ENCODE measurements around the gene MCC.

The MCC gene

GRCh38 chr5:113390224-113390623 is 98.0 kb downstream of the MCC start:
- H3K27me3 ChIP-seq (replicated peaks; ENCODE audit: control insufficient read depth, insufficient read depth, low read length): no peaks in the 10 kb centered on the region
- H3K4me3 ChIP-seq (replicated peaks; ENCODE audit: low read depth, low read length): no peak overlapping the region
- no peak for TF ChIP-seq CTCF (IDR thresholded peaks at IDR 0.05; ENCODE audit: insufficient read depth, low read length, poor library complexity, severe bottlenecking)

GRCh38 chr5:113389116-113389515 is 99.1 kb downstream of the MCC start:
- Histone ChIP-seq H3K36me3 (ENCODE audit: control insufficient read depth, insufficient read depth, low read length) (no peaks in the 10 kb centered on the region), H3K27me3 (replicated peaks; ENCODE audit: control insufficient read depth, insufficient read depth, low read length) (no peaks in the 10 kb centered on the region), H3K4me3 (replicated peaks; ENCODE audit: low read depth, low read length) (no peak overlapping the region)
- no peak for TF ChIP-seq CTCF (IDR thresholded peaks at IDR 0.05; ENCODE audit: insufficient read depth, low read length, poor library complexity, severe bottlenecking)
- DNase-seq (ENCODE audit: extremely low read depth, insufficient read length): no peak

More at GRCh38 chr5:113390224-113390623, 98.0 kb downstream of the MCC start:
- no peak for DNase-seq (ENCODE audit: extremely low read depth, insufficient read length)
- no peaks in the 10 kb centered on the region for H3K36me3 ChIP-seq (ENCODE audit: control insufficient read depth, insufficient read depth, low read length)

GRCh38 chr5:113387844-113388243 is 100.4 kb downstream of the MCC start:
- H3K4me3 ChIP-seq (replicated peaks; ENCODE audit: low read depth, low read length): no peak overlapping the region
- TF ChIP-seq CTCF (IDR thresholded peaks at IDR 0.05; ENCODE audit: insufficient read depth, low read length, poor library complexity, severe bottlenecking): no peak

GRCh38 chr5:113384782-113385285 is 103.4 kb downstream of the MCC start:
- no peak overlapping the region for H3K4me3 ChIP-seq (replicated peaks; ENCODE audit: low read depth, low read length)
- no peak for DNase-seq (ENCODE audit: extremely low read depth, insufficient read length)
- H3K27me3 ChIP-seq (replicated peaks; ENCODE audit: control insufficient read depth, insufficient read depth, low read length): no peaks in the 10 kb centered on the region
- TF ChIP-seq CTCF (IDR thresholded peaks at IDR 0.05; ENCODE audit: insufficient read depth, low read length, poor library complexity, severe bottlenecking): no peak
- H3K36me3 ChIP-seq (ENCODE audit: control insufficient read depth, insufficient read depth, low read length): no peaks in the 10 kb centered on the region

More at GRCh38 chr5:113387844-113388243, 100.4 kb downstream of the MCC start:
- Histone ChIP-seq H3K36me3 (ENCODE audit: control insufficient read depth, insufficient read depth, low read length) (no peaks in the 10 kb centered on the region), H3K27me3 (replicated peaks; ENCODE audit: control insufficient read depth, insufficient read depth, low read length) (no peaks in the 10 kb centered on the region)
- no peak for DNase-seq (ENCODE audit: extremely low read depth, insufficient read length)

- TF ChIP-seq CTCF (IDR thresholded peaks at IDR 0.05; ENCODE audit: insufficient read depth, low read length, poor library complexity, severe bottlenecking): no peak
- H3K4me3 ChIP-seq (replicated peaks; ENCODE audit: low read depth, low read length): no peak overlapping the region
- DNase-seq (ENCODE audit: extremely low read depth, insufficient read length): no peak
- H3K27me3 ChIP-seq (replicated peaks; ENCODE audit: control insufficient read depth, insufficient read depth, low read length): no peaks in the 10 kb centered on the region
- no peaks in the 10 kb centered on the region for H3K36me3 ChIP-seq (ENCODE audit: control insufficient read depth, insufficient read depth, low read length)
Observed at GRCh38 chr5:113382731-113383130, 105.5 kb downstream of the MCC start.

- no peak for DNase-seq (ENCODE audit: extremely low read depth, insufficient read length)
- Histone ChIP-seq H3K27me3 (replicated peaks; ENCODE audit: control insufficient read depth, insufficient read depth, low read length) (no peaks in the 10 kb centered on the region), H3K4me3 (replicated peaks; ENCODE audit: low read depth, low read length) (no peak overlapping the region), H3K36me3 (ENCODE audit: control insufficient read depth, insufficient read depth, low read length) (no peaks in the 10 kb centered on the region)
- TF ChIP-seq CTCF (IDR thresholded peaks at IDR 0.05; ENCODE audit: insufficient read depth, low read length, poor library complexity, severe bottlenecking): no peak
Observed at GRCh38 chr5:113381791-113382190, 106.5 kb downstream of the MCC start.

Data from GM06990 (cell line).